ENCODE data around the gene LSAMP. TPM values are rescaled to one million over a fixed set of nuclear protein-coding genes. Genes with fewer than 3 reads are reported as not detected.
"Not testable (repeated sequence)": the region's sequence is repeated elsewhere in the genome, so short reads cannot be mapped to it uniquely, and the experiment has no call there.

Gene LSAMP
- total RNA-seq, 1 experiment from 2014 or later = 0.90 TPM

DNA sequence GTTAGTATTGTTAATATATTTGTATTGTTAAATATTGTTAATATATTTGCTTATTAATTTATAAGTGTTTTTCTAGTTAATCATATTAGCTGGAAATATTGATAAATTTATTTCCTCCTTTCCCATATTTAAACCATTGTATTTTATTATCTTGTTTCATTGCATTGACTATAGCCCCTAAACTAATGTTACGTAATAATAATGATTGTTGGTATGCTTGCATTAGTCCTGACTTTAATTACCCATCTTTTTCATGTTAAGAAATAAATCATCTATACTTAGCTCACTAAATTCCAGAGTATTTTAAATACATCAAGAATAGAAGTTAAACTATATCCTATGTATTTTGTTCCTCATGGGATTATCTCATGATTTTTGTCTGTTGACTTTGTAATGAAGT lies 368.2 kb downstream of the LSAMP start:
- Mint-ChIP-seq H3K27me3 (ENCODE audit: low read depth) (no peaks in the 10 kb centered on the region; the same call in 1 of the 2 replicates), H3K4me1 (peaks cover 3 to 7% of the 10 kb centered on the region in 2 experiments; a peak in 3 of 4 replicates), H3K36me3 (ENCODE audit: insufficient read depth in 1 of 3, low read depth in 3 of 3) (no peaks in the 10 kb centered on the region; a peak in 1 of 7 replicates), H3K9me3 (no peaks in the 10 kb centered on the region), H3K4me3 (no peak overlapping the region), H3K27ac (no peak overlapping the region)
- Histone ChIP-seq H3K79me1 (ENCODE audit: insufficient read depth, low read depth, low read length, poor library complexity, severe bottlenecking) (no peaks in the 10 kb centered on the region), H3K79me2 (ENCODE audit: insufficient read depth, low read length) (no peaks in the 10 kb centered on the region), H3K23me2 (ENCODE audit: insufficient read length, low read depth, low read length, poor library complexity, severe bottlenecking) (no peaks in the 10 kb centered on the region), H3K4me1 (ENCODE audit: insufficient read depth, low read length) (no peaks in the 10 kb centered on the region), H3K4ac (ENCODE audit: low read depth, low read length) (no peak overlapping the region), H4K20me1 (ENCODE audit: control insufficient read depth, insufficient read depth, insufficient read length) (no peaks in the 10 kb centered on the region), H3K9ac (ENCODE audit: extremely low read depth, insufficient read length, low read length) (no peak overlapping the region), H4K5ac (ENCODE audit: insufficient read length, low read depth, low read length) (no peak overlapping the region), H3K9me3 (ENCODE audit: control insufficient read depth, low read depth, low read length) (no peaks in the 10 kb centered on the region), H4K8ac (replicated peaks; ENCODE audit: insufficient read length, low read depth, low read length) (no peak overlapping the region), H3K27ac (ENCODE audit: insufficient read length, low read depth, low read length) (no peak overlapping the region), H4K91ac (ENCODE audit: insufficient read length, low read depth, low read length) (no peak overlapping the region), H3T11ph (ENCODE audit: low read length) (no peak overlapping the region), H2AK5ac (ENCODE audit: insufficient read length, low read length) (no peak overlapping the region), H3K14ac (ENCODE audit: insufficient read depth, low read length) (no peak overlapping the region), H2BK15ac (ENCODE audit: low read depth, low read length) (no peak overlapping the region), H2BK120ac (ENCODE audit: low read depth, low read length, poor library complexity, severe bottlenecking) (no peak overlapping the region), H2BK12ac (ENCODE audit: insufficient read length, low read depth, low read length) (no peak overlapping the region), H2BK20ac (ENCODE audit: low read depth, low read length, poor library complexity, severe bottlenecking) (no peak overlapping the region), H3K18ac (ENCODE audit: insufficient read length, low read depth, low read length) (no peak overlapping the region), H2BK5ac (ENCODE audit: insufficient read length, low read length) (no peak overlapping the region), H2AFZ (ENCODE audit: low read length) (no peak overlapping the region), H3K4me2 (ENCODE audit: insufficient read depth, insufficient read length, low read length) (no peak overlapping the region), H3K27me3 (ENCODE audit: insufficient read depth, low read length) (no peaks in the 10 kb centered on the region), H3K56ac (ENCODE audit: insufficient read length, low read depth, low read length) (no peak overlapping the region), H3K23ac (ENCODE audit: insufficient read length, low read depth, low read length) (no peak overlapping the region)
- TF ChIP-seq CTCF (conservative IDR thresholded peaks at IDR 0.05) = no peak
- DNase-seq = no peak
- no CpG with 5 or more reads among the region's 1 CpG for whole genome bisulfite sequencing (ENCODE audit: extremely low coverage, insufficient read length, low lambda C conversion rate)

DNA sequence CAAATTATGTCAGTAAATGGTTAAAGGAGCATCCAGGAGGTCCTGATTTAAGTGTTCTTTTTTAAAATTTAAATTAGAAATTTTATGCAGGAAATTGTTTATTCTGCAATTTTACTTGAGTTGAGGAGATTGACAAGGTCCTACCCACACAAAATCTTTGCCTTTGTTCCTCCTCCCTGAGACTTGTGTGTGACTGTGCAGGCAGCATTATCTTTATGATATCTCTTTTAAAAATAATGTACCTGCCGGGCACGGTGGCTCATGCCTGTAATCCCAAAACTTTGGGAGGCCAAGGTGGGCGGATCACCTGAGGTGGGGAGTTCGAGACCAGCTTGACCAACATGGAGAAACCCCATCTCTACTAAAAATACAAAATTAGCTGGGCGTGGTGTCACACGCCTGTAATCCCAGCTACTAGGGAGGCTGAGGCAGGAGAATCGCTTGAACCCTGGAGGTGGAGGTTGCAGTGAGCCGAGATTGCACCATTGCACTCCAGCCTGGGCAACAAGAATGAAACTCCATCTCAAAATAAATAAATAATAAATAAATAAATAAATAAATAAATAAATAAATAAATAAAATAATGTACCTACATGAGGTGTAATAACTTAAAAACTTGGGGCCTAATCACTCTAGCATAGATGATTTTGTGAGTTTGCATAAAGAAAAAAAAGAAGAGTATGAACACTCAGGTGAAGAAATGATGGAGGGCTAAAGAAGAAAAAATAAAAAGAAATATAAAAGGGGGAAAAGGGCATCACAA lies 374.6 kb downstream of the LSAMP start:
- H2BK20ac ChIP-seq (ENCODE audit: low read depth, low read length, poor library complexity, severe bottlenecking); H4K5ac ChIP-seq (ENCODE audit: insufficient read length, low read depth, low read length); DNase-seq; H3K4me1 ChIP-seq (ENCODE audit: insufficient read depth, low read length); H2AFZ ChIP-seq (ENCODE audit: low read length); H3K36me3 Mint-ChIP-seq (ENCODE audit: insufficient read depth in 1 of 3, low read depth in 3 of 3); H3K4me1 Mint-ChIP-seq; H3K23me2 ChIP-seq (ENCODE audit: insufficient read length, low read depth, low read length, poor library complexity, severe bottlenecking); H3K27ac ChIP-seq (ENCODE audit: insufficient read length, low read depth, low read length); H4K20me1 ChIP-seq (ENCODE audit: control insufficient read depth, insufficient read depth, insufficient read length); H2BK5ac ChIP-seq (ENCODE audit: insufficient read length, low read length); H3K27me3 Mint-ChIP-seq (ENCODE audit: low read depth); H4K91ac ChIP-seq (ENCODE audit: insufficient read length, low read depth, low read length); H3K79me2 ChIP-seq (ENCODE audit: insufficient read depth, low read length); H3K18ac ChIP-seq (ENCODE audit: insufficient read length, low read depth, low read length); H2AK5ac ChIP-seq (ENCODE audit: insufficient read length, low read length); H3K14ac ChIP-seq (ENCODE audit: insufficient read depth, low read length); H3K4ac ChIP-seq (ENCODE audit: low read depth, low read length); H3K9me3 Mint-ChIP-seq; H3K27ac Mint-ChIP-seq; H3T11ph ChIP-seq (ENCODE audit: low read length); H3K4me3 Mint-ChIP-seq; H3K23ac ChIP-seq (ENCODE audit: insufficient read length, low read depth, low read length); H2BK15ac ChIP-seq (ENCODE audit: low read depth, low read length); H3K79me1 ChIP-seq (ENCODE audit: insufficient read depth, low read depth, low read length, poor library complexity, severe bottlenecking); H3K9ac ChIP-seq (ENCODE audit: extremely low read depth, insufficient read length, low read length); H2BK12ac ChIP-seq (ENCODE audit: insufficient read length, low read depth, low read length); H3K27me3 ChIP-seq (ENCODE audit: insufficient read depth, low read length); H2BK120ac ChIP-seq (ENCODE audit: low read depth, low read length, poor library complexity, severe bottlenecking); H3K9me3 ChIP-seq (ENCODE audit: control insufficient read depth, low read depth, low read length); H4K8ac ChIP-seq (replicated peaks; ENCODE audit: insufficient read length, low read depth, low read length); H3K56ac ChIP-seq (ENCODE audit: insufficient read length, low read depth, low read length); H3K4me2 ChIP-seq (ENCODE audit: insufficient read depth, insufficient read length, low read length): not testable (repeated sequence)
- no CpG with 5 or more reads among the region's 8 CpGs for whole genome bisulfite sequencing (ENCODE audit: extremely low coverage, insufficient read length, low lambda C conversion rate)
